ENCODE results near the gene FREM2. TPM values are rescaled to one million over a fixed set of nuclear protein-coding genes. Genes with fewer than 3 reads are reported as not detected.

Gene FREM2
- total RNA-seq, 2 experiments from 2014 or later: not detected

DNA sequence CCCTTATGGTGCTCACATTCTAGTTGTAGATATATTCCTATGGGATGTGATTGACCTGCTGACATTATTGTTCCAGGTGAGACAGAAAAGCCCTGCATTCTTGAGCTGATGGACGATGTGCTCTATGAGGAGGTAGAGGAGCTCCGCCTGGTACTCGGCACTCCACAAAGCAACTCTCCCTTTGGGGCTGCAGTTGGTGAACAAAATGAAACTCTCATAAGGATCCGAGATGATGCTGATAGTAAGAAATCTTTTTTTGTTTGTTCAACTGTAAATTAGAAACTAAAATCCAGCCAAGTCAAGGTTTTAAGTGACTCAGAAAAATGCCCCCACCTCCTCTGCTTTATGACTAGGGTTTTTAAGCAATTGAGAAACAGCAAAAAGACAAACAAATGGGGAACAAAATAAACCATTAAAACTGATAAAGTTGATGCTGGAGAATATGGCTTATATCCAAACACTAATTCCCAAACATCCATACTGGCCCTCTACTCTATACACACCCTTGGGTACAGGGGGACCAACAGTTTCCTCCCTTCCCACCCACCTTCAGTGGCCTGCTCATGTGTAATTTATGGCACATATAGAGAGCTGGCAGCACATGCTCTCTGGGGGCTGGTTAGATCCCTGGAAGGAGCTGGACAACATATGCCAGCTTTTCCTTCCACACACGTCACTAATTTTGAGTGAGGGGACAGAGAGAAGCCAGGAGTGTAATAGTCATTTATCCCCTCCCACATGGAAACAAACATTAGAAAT is 164.2 kb downstream of the FREM2 start:
- DNase-seq (ENCODE audit: low spot score): no peak
- POLR2A ChIA-PET: no interaction called here

DNA sequence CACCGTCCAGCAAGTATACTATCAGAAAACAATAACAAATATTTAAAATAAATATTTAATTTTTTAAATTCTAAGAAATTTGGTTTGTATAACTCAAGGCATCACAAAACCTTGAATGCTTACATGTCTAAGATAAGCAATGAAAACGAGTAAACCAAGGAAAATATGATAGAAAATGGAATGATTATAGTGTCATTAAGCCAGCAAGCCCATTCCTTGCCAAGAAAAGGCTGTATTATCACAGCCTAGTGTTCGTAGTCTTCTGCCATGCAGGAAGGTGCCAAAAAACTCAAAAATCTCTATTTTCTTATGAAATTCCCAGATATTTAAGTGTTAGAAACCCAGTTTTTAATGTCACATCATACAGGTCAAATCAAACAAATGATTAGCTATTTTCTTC is 167.3 kb downstream of the FREM2 start:
- intact Hi-C loops (cut with micrococcal nuclease; ENCODE audit: unreplicated experiment): no loop called here
- Histone ChIP-seq H3K79me2 (ENCODE audit: insufficient read depth, low read depth, low read length) (no peaks in the 10 kb centered on the region), H3K9me2 (ENCODE audit: insufficient read depth, low read length) (no peaks in the 10 kb centered on the region), H4K20me1 (ENCODE audit: insufficient read depth, low read length) (no peaks in the 10 kb centered on the region), H3K4me3 (ENCODE audit: low read depth, low read length, poor library complexity, severe bottlenecking) (no peak overlapping the region), H3K27ac (ENCODE audit: low read depth, low read length, poor library complexity, severe bottlenecking) (no peak overlapping the region), H3K9me3 (ENCODE audit: low read length) (no peaks in the 10 kb centered on the region), H3K4me1 (ENCODE audit: insufficient read depth, low read length, poor library complexity, severe bottlenecking) (no peaks in the 10 kb centered on the region), H3K36me3 (ENCODE audit: insufficient read depth, low read length) (no peaks in the 10 kb centered on the region), H2AFZ (ENCODE audit: low read length) (no peak overlapping the region), H3K4me2 (ENCODE audit: low read length) (no peak overlapping the region)
- no peak for DNase-seq (ENCODE audit: low spot score)
- ChIA-PET CTCF (ENCODE audit: unreplicated experiment) (no interaction called here), POLR2A (no interaction called here)
- TF ChIP-seq, protein P1, sequence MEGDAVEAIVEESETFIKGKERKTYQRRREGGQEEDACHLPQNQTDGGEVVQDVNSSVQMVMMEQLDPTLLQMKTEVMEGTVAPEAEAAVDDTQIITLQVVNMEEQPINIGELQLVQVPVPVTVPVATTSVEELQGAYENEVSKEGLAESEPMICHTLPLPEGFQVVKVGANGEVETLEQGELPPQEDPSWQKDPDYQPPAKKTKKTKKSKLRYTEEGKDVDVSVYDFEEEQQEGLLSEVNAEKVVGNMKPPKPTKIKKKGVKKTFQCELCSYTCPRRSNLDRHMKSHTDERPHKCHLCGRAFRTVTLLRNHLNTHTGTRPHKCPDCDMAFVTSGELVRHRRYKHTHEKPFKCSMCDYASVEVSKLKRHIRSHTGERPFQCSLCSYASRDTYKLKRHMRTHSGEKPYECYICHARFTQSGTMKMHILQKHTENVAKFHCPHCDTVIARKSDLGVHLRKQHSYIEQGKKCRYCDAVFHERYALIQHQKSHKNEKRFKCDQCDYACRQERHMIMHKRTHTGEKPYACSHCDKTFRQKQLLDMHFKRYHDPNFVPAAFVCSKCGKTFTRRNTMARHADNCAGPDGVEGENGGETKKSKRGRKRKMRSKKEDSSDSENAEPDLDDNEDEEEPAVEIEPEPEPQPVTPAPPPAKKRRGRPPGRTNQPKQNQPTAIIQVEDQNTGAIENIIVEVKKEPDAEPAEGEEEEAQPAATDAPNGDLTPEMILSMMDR (conservative IDR thresholded peaks at IDR 0.05; ENCODE audit: low read length): no peak
- TF ChIP-seq EZH2phosphoT487 (IDR thresholded peaks at IDR 0.05; ENCODE audit: borderline replicate concordance, low read depth, low read length): no peak
- BruUV-seq (replicated peaks): no TSS peak

More for the DNA sequence above, 164.2 kb downstream of the FREM2 start:
- H3K4me2 ChIP-seq (ENCODE audit: low read length): no peak overlapping the region
- H4K20me1 ChIP-seq (ENCODE audit: insufficient read depth, low read length): no peaks in the 10 kb centered on the region
- H3K9me3 ChIP-seq (ENCODE audit: low read length): no peaks in the 10 kb centered on the region
- intact Hi-C loops (cut with micrococcal nuclease; ENCODE audit: unreplicated experiment): no loop called here
- no peak overlapping the region for H3K4me3 ChIP-seq (ENCODE audit: low read depth, low read length, poor library complexity, severe bottlenecking)
- CTCF ChIA-PET (ENCODE audit: unreplicated experiment): no interaction called here
- H3K36me3 ChIP-seq (ENCODE audit: insufficient read depth, low read length): no peaks in the 10 kb centered on the region
- BruUV-seq (replicated peaks): no TSS peak
- no peaks in the 10 kb centered on the region for H3K4me1 ChIP-seq (ENCODE audit: insufficient read depth, low read length, poor library complexity, severe bottlenecking)
- no peak for TF ChIP-seq EZH2phosphoT487 (IDR thresholded peaks at IDR 0.05; ENCODE audit: borderline replicate concordance, low read depth, low read length)
- TF ChIP-seq, protein P1 (conservative IDR thresholded peaks at IDR 0.05; ENCODE audit: low read length): no peak
- H2AFZ ChIP-seq (ENCODE audit: low read length): no peak overlapping the region
- no peaks in the 10 kb centered on the region for H3K79me2 ChIP-seq (ENCODE audit: insufficient read depth, low read depth, low read length)
- H3K27ac ChIP-seq (ENCODE audit: low read depth, low read length, poor library complexity, severe bottlenecking): no peak overlapping the region
- no peaks in the 10 kb centered on the region for H3K9me2 ChIP-seq (ENCODE audit: insufficient read depth, low read length)

DNA sequence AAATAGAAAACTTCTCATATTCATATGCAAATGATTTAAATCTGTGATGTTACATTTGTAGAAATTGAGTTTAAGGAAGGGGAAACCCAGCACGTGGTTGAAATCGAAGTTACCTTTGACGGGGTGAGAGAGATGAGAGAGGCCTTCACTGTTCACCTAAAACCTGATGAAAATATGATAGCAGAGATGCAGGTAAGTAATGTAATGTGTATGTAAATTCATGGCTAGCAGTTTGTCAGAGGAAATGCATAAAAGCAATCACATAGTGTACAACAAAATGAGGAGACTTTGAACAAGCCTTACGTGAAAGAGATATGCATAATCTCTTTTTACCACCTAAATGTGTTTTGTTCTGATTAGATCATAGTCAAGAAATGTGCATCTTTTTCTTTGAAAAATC is 169.2 kb downstream of the FREM2 start:
- no peaks in the 10 kb centered on the region for H3K9me3 ChIP-seq (ENCODE audit: low read length)
- H3K4me1 ChIP-seq (ENCODE audit: insufficient read depth, low read length, poor library complexity, severe bottlenecking): no peaks in the 10 kb centered on the region
- no peaks in the 10 kb centered on the region for H3K79me2 ChIP-seq (ENCODE audit: insufficient read depth, low read depth, low read length)
- H4K20me1 ChIP-seq (ENCODE audit: insufficient read depth, low read length): no peaks in the 10 kb centered on the region
- intact Hi-C loops (cut with micrococcal nuclease; ENCODE audit: unreplicated experiment): no loop called here
- CTCF ChIA-PET (ENCODE audit: unreplicated experiment): no interaction called here
- H3K4me3 ChIP-seq (ENCODE audit: low read depth, low read length, poor library complexity, severe bottlenecking): no peak overlapping the region
- BruUV-seq (replicated peaks): no TSS peak
- no peak for DNase-seq (ENCODE audit: low spot score)
- no peak overlapping the region for H3K27ac ChIP-seq (ENCODE audit: low read depth, low read length, poor library complexity, severe bottlenecking)
- no peak overlapping the region for H3K4me2 ChIP-seq (ENCODE audit: low read length)
- POLR2A ChIA-PET: no interaction called here
- H3K9me2 ChIP-seq (ENCODE audit: insufficient read depth, low read length): no peaks in the 10 kb centered on the region
- no peak for TF ChIP-seq EZH2phosphoT487 (IDR thresholded peaks at IDR 0.05; ENCODE audit: borderline replicate concordance, low read depth, low read length)
- TF ChIP-seq, protein P1 (conservative IDR thresholded peaks at IDR 0.05; ENCODE audit: low read length): no peak
- no peaks in the 10 kb centered on the region for H3K36me3 ChIP-seq (ENCODE audit: insufficient read depth, low read length)
- no peak overlapping the region for H2AFZ ChIP-seq (ENCODE audit: low read length)

Data from OCI-LY7 (cell line).